Fibroblast of gingiva (primary cell): ENCODE data around the gene PDLIM1.
"Not testable (repeated sequence)": the region's sequence is repeated elsewhere in the genome, so short reads cannot be mapped to it uniquely, and the experiment has no call there.

Experiments used
- DNase-seq: peaks from one replicate; pipeline ENCODE4 v3.0.0-alpha.2; 2011; ENCODE audit warnings: low read depth

Gene PDLIM1

GRCh38 chr10:95240811-95241210 lies 50.0 kb downstream of the PDLIM1 start:
- no peak for DNase-seq

GRCh38 chr10:95240096-95240495 lies 50.7 kb downstream of the PDLIM1 start:
- DNase-seq, result not testable (repeated sequence)

DNA sequence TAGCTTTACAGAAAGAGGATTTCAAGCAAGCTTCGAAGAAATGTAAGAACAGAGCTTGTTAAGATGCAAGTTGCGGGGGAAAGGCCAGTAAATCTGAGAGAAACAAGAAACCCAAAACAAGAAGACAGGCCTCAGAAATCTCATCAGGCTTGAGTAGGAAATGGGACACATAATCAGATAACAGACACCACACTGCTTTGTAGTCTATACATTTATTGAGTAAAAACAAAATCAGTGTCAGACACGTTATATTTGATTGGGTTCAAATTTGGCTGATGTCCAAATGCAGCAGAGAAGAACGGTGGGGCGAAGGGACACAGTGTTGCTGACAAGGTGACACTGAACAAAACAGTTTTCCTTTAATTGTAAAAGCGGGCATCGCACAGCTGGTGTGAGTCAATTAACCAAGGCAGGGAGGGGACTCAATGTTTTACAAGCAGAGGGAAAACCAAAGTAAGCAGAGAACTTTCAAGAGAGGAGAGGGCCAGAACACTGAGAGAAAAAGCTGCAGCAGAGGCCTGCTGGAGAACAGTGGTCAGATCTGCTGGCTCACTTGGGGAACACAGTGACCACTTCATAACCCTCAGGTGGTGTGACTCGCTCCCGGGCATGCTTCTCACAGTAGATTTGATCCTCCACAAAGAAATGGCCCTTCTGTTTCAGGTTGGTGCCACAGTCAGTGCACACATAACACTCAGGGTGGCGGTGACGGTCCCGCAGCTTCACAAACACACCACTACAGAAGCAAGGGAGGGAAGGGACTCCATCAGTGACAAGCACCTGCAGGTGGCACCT lies 53.2 kb downstream of the PDLIM1 start:
- DNase-seq, result no peak

- peak; percentile 10 for DNase-seq
These were observed 54.5 kb downstream of the PDLIM1 start for GRCh38 chr10:95236068-95236903.

DNA sequence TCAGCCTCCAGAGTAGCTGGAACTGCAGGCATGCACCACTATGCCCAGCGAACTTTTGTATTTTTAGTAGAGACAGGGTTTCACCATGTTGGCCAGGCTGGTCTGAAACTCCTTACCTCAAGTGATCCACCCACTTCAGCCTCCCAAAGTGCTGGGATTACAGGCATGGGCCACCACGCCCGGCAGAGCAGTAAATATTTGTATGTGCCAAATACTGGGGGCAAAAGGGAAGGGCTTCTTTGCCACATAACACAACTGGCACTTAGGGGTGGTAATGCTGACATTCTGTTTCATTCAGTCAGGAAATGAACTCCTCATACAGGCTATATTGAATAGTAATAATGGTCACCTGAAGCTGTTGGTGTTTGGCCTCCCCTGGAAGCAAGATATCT lies 55.1 kb downstream of the PDLIM1 start:
- DNase-seq, result no peak

DNA sequence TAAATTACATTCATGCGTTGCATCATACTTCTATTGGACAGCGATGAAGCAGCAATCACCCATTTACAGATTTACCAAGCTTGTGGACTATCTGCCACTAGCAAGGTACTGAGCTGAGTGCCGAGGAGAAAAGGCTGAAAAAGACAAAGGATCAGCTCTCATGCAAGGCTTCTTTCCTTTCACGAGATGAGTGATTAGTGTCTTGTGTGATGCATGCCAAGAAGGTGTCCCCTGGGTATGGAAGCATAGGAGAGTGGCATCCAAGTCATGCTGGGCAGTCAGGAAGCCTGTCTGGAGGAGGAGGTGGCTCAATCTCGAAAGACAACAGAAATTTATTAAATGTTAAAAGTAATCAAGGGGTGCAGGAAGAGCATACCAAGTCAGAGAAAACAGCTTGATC lies 55.9 kb downstream of the PDLIM1 start:
- no peak for DNase-seq

DNA sequence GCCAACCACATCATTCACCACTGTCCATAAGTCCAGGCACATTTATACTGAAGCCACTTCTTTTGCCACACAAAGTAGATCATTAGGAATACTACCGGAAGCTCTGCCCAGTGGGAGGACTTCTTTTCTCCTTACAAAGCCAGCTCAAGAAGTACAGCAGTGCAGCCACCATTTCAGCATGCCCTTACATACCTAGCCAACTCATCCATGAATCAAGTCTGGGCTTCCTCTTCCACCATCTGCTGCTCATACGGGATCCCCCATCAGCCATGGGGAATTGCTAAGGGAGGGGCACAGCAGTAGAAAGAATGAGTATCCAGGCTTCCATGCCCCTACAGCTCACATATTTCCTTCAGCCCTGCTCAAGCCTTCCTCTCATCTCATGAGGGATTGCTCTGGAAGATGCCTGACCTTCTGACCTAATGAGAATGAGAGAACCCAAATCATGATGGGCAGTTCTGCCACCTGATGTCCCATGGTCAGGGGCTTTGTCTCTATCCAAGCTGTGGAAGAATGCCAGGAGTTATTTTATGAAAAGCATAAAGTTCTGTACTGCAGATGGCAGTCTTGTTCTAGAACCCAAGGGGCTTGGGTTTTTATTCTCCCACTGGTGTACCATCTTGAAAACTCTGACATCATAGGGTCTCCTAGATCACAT lies 57.3 kb downstream of the PDLIM1 start:
- DNase-seq, result no peak

DNA sequence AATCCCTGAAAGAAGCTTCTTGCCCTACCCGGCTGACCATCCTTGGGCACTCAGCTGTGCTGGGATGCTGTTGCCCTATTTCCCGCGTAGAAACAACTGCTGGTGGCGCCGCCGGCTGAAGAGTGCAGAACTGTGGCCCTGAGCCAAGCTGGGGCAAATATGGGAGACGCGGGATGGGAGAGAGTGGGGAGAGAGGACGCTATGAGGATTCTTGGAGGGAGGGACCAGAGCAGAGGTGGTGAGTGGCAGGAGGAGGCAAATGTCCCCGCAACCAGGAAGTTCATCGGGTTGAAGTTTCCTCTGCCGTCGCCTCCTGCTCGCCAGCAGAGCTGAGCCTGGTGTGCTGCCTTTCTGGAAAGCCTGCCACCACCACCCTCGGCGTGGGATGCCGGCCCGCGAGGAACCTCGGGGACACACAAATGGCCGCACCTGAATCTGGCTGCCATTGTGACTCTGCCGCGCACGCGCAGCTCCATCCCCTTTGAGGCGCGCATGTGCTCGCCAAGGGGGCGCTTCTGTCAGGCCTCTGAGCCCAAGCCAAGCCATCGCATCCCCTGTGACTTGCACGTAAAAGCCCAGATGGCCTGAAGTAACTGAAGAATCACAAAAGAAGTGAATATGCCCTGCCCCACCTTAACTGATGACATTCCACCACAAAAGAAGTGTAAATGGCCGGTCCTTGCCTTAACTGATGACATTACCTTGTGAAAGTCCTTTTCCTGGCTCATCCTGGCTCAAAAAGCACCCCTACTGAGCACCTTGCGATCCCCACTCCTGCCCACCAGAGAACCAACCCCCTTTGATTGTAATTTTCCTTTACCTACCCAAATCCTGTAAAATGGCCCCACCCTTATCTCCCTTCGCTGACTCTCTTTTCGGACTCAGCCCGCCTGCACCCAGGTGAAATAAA lies 59.9 kb downstream of the PDLIM1 start:
- DNase-seq, result not testable (repeated sequence)

- peak; percentile 94 for DNase-seq
These were observed 60.8 kb downstream of the PDLIM1 start for GRCh38 chr10:95229724-95230627.

DNA sequence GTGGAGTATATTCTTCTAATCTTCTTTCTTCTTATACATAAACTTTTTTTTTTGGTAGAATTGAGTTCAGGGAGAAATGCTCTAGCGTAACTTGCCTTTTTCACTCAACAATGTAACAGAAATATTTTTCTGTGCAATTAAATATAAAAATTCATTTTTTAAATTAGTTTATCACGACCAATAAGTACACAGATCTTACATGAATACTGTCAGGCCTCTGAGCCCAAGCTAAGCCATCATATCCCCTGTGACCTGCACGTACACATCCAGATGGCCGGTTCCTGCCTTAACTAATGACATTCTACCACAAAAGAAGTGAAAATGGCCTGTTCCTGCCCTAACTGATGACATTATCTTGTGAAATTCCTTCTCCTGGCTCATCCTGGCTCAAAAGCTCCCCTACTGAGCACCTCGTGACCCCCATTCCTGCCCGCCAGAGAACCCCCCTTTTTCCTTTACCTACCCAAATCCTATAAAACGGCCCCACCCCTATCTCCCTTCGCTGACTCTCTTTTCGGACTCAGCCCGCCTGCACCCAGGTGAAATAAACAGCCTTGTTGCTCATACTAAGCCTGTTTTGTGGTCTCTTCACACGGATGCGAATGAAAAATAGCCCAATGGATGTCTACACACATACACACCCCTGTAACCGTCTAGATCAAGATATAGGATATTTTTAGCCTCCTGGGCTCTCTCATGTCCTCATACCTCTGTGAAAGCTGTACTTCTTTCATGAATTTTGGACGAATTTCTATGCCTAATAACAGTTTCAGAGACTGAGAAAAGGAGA lies 61.7 kb downstream of the PDLIM1 start:
- not testable (repeated sequence) for DNase-seq

GRCh38 chr10:95225136-95225535 lies 65.7 kb downstream of the PDLIM1 start:
- no peak for DNase-seq

- DNase-seq, result peak; percentile 59
These were observed 69.7 kb downstream of the PDLIM1 start for GRCh38 chr10:95221124-95221523.

DNA sequence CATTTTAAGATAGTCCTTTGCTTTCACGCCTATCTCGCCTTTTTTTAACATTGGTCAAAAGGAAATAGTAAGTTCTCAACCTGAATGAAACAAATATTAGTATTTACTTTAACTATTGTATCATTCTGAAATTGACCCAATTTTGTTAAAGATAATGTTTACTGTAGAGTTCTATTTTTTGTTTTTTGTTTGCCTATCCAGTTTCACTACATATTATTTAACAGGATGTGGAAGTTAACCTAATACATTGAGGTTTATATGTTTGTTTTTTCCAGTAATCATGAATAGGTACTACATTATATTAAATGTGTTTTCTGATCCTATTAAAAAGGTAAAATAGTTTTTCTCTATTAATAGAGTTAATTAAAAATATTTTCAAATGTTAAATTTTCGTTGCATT lies 70.3 kb downstream of the PDLIM1 start:
- DNase-seq, result no peak

DNA sequence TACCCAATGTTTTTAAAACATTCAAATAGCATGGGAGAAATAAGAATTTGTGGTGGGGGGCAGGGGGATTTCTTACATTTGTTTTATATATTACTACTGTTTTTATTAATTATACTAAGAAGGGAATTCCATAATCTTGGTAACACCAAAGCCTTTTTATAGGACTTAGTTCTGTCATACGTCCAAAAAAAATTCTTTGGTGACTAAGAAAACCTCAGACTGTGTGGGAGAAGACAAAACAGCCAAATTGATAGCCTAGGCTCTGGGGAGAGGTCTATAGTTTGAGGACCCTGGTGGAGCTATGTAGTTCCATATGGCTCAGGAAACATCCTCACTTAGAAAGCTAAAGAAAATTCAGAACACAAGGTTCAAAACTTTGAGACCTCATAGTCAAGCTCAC lies 73.3 kb downstream of the PDLIM1 start:
- no peak for DNase-seq

DNA sequence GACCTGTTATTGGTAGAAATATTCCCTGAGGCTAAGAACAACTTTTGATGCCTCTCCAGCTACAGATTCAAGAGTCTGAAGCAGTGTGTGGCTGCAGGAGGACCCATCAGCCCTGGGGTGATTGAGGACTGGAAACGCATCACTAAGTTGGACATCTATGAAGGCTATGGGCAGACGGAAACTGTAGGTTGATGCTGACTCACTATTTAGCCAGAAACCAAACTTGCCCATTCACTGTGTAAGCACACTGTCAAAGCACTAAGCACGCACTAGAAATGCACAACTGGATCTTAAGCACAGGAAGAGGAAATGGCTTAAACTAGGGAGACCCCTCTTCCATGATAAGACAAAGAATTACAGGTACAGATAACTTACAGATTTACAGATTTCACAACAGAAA lies 76.0 kb downstream of the PDLIM1 start:
- DNase-seq, result no peak

- DNase-seq, result no peak
These were observed 76.4 kb downstream of the PDLIM1 start for GRCh38 chr10:95214369-95214768.

DNA sequence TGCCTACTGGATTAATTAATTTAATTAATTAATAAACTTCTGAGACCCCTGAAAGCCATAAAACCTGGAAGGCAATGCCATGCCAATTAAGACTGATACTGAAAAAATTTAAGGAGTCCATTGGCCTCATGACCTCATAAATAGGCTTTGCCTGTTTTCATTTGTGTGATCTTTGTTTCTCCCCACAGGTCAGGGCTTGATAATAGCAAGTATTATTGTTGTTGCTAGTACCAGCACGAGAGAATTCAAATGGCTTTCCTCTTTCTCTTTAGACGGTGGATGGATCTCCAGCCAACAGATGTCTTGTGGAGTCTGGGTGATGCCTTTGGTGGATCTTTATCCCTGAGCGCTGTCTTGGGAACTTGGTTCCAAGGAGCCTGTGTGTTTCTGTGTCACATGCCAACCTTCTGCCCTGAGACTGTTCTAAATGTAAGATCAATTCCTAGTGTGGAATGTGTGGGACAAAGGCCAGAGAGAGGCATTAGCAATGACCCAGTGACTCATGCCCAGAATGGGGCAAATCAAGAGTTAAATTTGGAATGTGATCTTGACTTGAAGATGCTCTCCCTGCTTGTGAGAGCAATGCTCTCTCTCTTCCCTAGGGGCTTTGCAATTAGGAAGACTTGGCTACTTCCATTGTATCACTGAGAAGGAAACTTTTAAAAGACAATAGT lies 79.1 kb downstream of the PDLIM1 start:
- DNase-seq, result peak; percentile 67

DNA sequence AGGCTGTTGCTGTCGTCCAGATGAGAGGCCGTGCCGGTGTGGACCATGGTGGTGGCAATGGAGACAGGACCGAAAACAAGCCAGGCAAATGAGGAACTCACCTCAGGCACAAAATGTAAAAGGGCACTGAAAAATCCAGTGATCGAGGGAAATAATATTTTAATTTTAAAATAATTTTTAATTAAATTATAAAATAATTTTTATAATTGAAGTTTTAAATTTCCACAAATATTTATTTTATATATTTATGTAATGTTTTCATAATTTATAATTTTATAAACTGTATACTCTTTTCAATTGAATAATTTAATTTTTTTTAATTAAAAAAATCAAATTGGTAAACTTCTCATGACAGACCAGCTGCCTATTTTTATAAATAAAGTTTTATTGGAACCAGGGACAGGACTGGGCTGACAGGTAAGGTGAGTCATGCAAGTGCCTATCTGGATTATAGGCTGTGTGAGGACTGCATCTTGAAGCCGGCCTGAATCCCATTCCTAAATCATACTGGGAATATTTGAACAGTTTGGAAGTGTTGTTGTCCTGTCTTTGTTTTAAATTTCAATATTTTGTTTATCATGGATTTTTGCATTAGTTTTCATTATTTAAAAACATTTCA lies 81.2 kb downstream of the PDLIM1 start:
- no peak for DNase-seq
